HepG2 (cell line): Measurements from ENCODE around the gene CAGE1. TPM values are rescaled to one million over a fixed set of nuclear protein-coding genes. Genes with fewer than 3 reads are reported as not detected.
A peak's percentile ranks its signal among the peaks of the same experiment; 100 is the strongest.

Experiments used
- ARNTL ChIP-seq: sonication (generic); formaldehyde crosslinking; IDR thresholded peaks from 2 replicates; pipeline ENCODE4 v1.4.0; 2020; ENCODE audit warnings: mild to moderate bottlenecking, missing genetic modification reagents
- CHCHD3 ChIP-seq: sonication (generic); formaldehyde crosslinking; IDR thresholded peaks from 2 replicates; pipeline ENCODE4 v1.8.0; 2022; ENCODE audit warnings: mild to moderate bottlenecking, missing genetic modification reagents, moderate library complexity
- HMGA1 ChIP-seq: sonication (generic); formaldehyde crosslinking; conservative IDR thresholded peaks from 2 replicates; pipeline ENCODE4 v1.4.0; 2020; ENCODE audit warnings: missing genetic modification reagents
- MEIS2 ChIP-seq: sonication (generic); formaldehyde crosslinking; IDR thresholded peaks from 2 replicates; pipeline ENCODE4 v1.9.0; 2021; ENCODE audit warnings: mild to moderate bottlenecking, missing genetic modification reagents
- MLLT10 ChIP-seq: sonication (generic); formaldehyde crosslinking; IDR thresholded peaks from 2 replicates; pipeline ENCODE4 v1.4.0; 2020; ENCODE audit warnings: missing genetic modification reagents
- MTF1 ChIP-seq: sonication (generic); formaldehyde crosslinking; IDR thresholded peaks from 2 replicates; pipeline ENCODE4 v1.5.0; 2020; ENCODE audit warnings: missing genetic modification reagents
- MXD3 ChIP-seq: IDR thresholded peaks from 2 replicates; pipeline ENCODE4 v1.6.1; 2016; ENCODE audit warnings: mild to moderate bottlenecking, missing biosample characterization, missing genetic modification reagents
- NBN ChIP-seq: fragments of 450-650 bp; conservative IDR thresholded peaks from 2 replicates; pipeline ENCODE4 v1.6.1; 2017
- ONECUT2 ChIP-seq: sonication (generic); formaldehyde crosslinking; IDR thresholded peaks from 2 replicates; pipeline ENCODE4 v1.4.0; 2020; ENCODE audit warnings: missing genetic modification reagents
- RARA ChIP-seq: IDR thresholded peaks from 2 replicates; pipeline ENCODE4 v1.6.1; 2016; ENCODE audit warnings: missing genetic modification reagents, missing compliant biosample characterization
- RELA ChIP-seq: sonication (generic); formaldehyde crosslinking; IDR thresholded peaks from 2 replicates; pipeline ENCODE4 v1.4.0; 2020; ENCODE audit warnings: missing genetic modification reagents
- TCF12 ChIP-seq, 2 experiments: fragments of 450-650 bp in 1 of 2; sonication (generic) in 1 of 2; formaldehyde crosslinking in 1 of 2; IDR thresholded peaks; 2 replicates each; pipeline versions ENCODE4 v1.6.1 to v1.8.0; 2017 to 2022; ENCODE audit warnings: antibody characterized with exemption in 1 of 2, mild to moderate bottlenecking in 1 of 2, missing genetic modification reagents in 1 of 2, moderate library complexity in 1 of 2
- ZBTB21 ChIP-seq: sonication (generic); formaldehyde crosslinking; IDR thresholded peaks from 2 replicates; pipeline ENCODE4 v1.4.0; 2020; ENCODE audit warnings: missing genetic modification reagents
- ZBTB37 ChIP-seq: sonication (generic); formaldehyde crosslinking; IDR thresholded peaks from 2 replicates; pipeline ENCODE4 v1.4.0; 2020; ENCODE audit warnings: mild to moderate bottlenecking, missing genetic modification reagents
- ZBTB38 ChIP-seq: sonication (generic); formaldehyde crosslinking; IDR thresholded peaks from 2 replicates; pipeline ENCODE4 v1.5.1; 2020; ENCODE audit warnings: mild to moderate bottlenecking, missing genetic modification reagents
- ZGPAT ChIP-seq: IDR thresholded peaks from 2 replicates; pipeline ENCODE4 v1.6.1; 2016; ENCODE audit warnings: mild to moderate bottlenecking
- ZNF101 ChIP-seq: sonication (generic); formaldehyde crosslinking; IDR thresholded peaks from 2 replicates; pipeline ENCODE4 v1.4.0; 2020; ENCODE audit warnings: mild to moderate bottlenecking, low read depth, missing genetic modification reagents, borderline replicate concordance
- ZNF292 ChIP-seq: sonication (generic); formaldehyde crosslinking; IDR thresholded peaks from 2 replicates; pipeline ENCODE4 v1.8.1; 2022; ENCODE audit warnings: mild to moderate bottlenecking, low read depth, missing genetic modification reagents, borderline replicate concordance
- ZNF317 ChIP-seq: sonication (generic); formaldehyde crosslinking; IDR thresholded peaks from 2 replicates; pipeline ENCODE4 v1.5.0; 2020; ENCODE audit warnings: mild to moderate bottlenecking, missing genetic modification reagents
- ZNF44 ChIP-seq: sonication (generic); formaldehyde crosslinking; IDR thresholded peaks from 2 replicates; pipeline ENCODE4 v1.5.1; 2020; ENCODE audit warnings: mild to moderate bottlenecking, missing genetic modification reagents
- ZNF451 ChIP-seq: sonication (generic); formaldehyde crosslinking; IDR thresholded peaks from 2 replicates; pipeline ENCODE4 v1.5.0; 2020; ENCODE audit warnings: mild to moderate bottlenecking, missing genetic modification reagents
- ZNF484 ChIP-seq: sonication (generic); formaldehyde crosslinking; IDR thresholded peaks from 2 replicates; pipeline ENCODE4 v1.5.1; 2020; ENCODE audit warnings: mild to moderate bottlenecking, low read depth, missing genetic modification reagents, borderline replicate concordance
- ZNF577 ChIP-seq: sonication (generic); formaldehyde crosslinking; IDR thresholded peaks from 2 replicates; pipeline ENCODE4 v1.4.0; 2020; ENCODE audit warnings: mild to moderate bottlenecking, low read depth, missing genetic modification reagents, borderline replicate concordance
- ZNF678 ChIP-seq: sonication (generic); formaldehyde crosslinking; IDR thresholded peaks from 2 replicates; pipeline ENCODE4 v1.4.0; 2020; ENCODE audit warnings: mild to moderate bottlenecking, missing genetic modification reagents
- polyA plus RNA-seq, 8 experiments: library from polyadenylated mRNA; depleted of rRNA in 3 of 8; stranded (reverse) in 7 of 8; unstranded in 1 of 8; fragments of >200 nt; fragmentation: Illumina TruSeq in 4 of 8; extraction: Trizol in 4 of 8; gene quantifications; 2 replicates each; pipeline versions ENCODE4 v1.2.1 to v1.2.3, GENCODE V29; 2011 to 2016; ENCODE audit warnings: low read depth in 4 of 8, missing spikeins in 1 of 8, mixed read lengths in 1 of 8; ENCODE audit not compliant: insufficient read depth in 1 of 8
- total RNA-seq, 5 experiments: library from RNA; depleted of rRNA; stranded (reverse); fragments of >200 nt; fragmentation: Illumina TruSeq; extraction: Trizol; gene quantifications; 2 replicates each; pipeline ENCODE4 v1.2.3, GENCODE V29; 2016; ENCODE audit warnings: low read depth in 1 of 5
- TF ChIP-seq, protein P1 (sequence below): sonication (generic); formaldehyde crosslinking; IDR thresholded peaks from 2 replicates; pipeline ENCODE4 v1.9.0; 2021; ENCODE audit warnings: missing genetic modification reagents, mild to moderate bottlenecking, borderline replicate concordance
- TF ChIP-seq, protein P2 (sequence below): sonication (generic); formaldehyde crosslinking; IDR thresholded peaks from 2 replicates; pipeline ENCODE4 v1.4.0; 2020; ENCODE audit warnings: missing genetic modification reagents

The CAGE1 gene
- total and polyA plus RNA-seq, 2 of the 13 experiments (the other 11 are each of a cell fraction or from before 2014, with no cell fraction given) = 0.03 to 0.15 TPM

- no peak for TF ChIP-seq ZBTB37 (CRISPR knock-in tag)
- no peak for TF ChIP-seq CHCHD3 (CRISPR knock-in tag)
- TF ChIP-seq ZNF484 (CRISPR knock-in tag) = no peak
- TF ChIP-seq ARNTL (CRISPR knock-in tag) = no peak
- no peak for TF ChIP-seq ONECUT2 (CRISPR knock-in tag)
- no peak for TF ChIP-seq MEIS2 (CRISPR knock-in tag)
- TF ChIP-seq HMGA1 (CRISPR knock-in tag) = no peak
- TF ChIP-seq NBN = no peak
- TF ChIP-seq, protein P1, sequence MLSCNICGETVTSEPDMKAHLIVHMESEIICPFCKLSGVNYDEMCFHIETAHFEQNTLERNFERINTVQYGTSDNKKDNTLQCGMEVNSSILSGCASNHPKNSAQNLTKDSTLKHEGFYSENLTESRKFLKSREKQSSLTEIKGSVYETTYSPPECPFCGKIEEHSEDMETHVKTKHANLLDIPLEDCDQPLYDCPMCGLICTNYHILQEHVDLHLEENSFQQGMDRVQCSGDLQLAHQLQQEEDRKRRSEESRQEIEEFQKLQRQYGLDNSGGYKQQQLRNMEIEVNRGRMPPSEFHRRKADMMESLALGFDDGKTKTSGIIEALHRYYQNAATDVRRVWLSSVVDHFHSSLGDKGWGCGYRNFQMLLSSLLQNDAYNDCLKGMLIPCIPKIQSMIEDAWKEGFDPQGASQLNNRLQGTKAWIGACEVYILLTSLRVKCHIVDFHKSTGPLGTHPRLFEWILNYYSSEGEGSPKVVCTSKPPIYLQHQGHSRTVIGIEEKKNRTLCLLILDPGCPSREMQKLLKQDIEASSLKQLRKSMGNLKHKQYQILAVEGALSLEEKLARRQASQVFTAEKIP (CRISPR knock-in tag) = no peak
- TF ChIP-seq RARA (CRISPR knock-in tag) = peak; percentile 88
- no peak for TF ChIP-seq MXD3
- no peak for TF ChIP-seq TCF12 (IDR thresholded peaks at IDR 0.05)
- TF ChIP-seq TCF12 (CRISPR knock-in tag; IDR thresholded peaks at IDR 0.05) = no peak
- TF ChIP-seq ZBTB38 (CRISPR knock-in tag) = peak; percentile 69
- no peak for TF ChIP-seq ZNF577 (CRISPR knock-in tag)
- TF ChIP-seq ZBTB21 (CRISPR knock-in tag) = no peak
- no peak for TF ChIP-seq ZNF678 (CRISPR knock-in tag)
- no peak for TF ChIP-seq ZNF451 (CRISPR knock-in tag)
- TF ChIP-seq RELA (CRISPR knock-in tag) = no peak
- 0 out of 2 replicates have a peak, but pooled peaks have one; percentile 24 for TF ChIP-seq ZNF317 (CRISPR knock-in tag)
- TF ChIP-seq MLLT10 (CRISPR knock-in tag) = no peak
- TF ChIP-seq MTF1 (CRISPR knock-in tag) = no peak
- TF ChIP-seq ZNF101 = no peak
- TF ChIP-seq, protein P2, sequence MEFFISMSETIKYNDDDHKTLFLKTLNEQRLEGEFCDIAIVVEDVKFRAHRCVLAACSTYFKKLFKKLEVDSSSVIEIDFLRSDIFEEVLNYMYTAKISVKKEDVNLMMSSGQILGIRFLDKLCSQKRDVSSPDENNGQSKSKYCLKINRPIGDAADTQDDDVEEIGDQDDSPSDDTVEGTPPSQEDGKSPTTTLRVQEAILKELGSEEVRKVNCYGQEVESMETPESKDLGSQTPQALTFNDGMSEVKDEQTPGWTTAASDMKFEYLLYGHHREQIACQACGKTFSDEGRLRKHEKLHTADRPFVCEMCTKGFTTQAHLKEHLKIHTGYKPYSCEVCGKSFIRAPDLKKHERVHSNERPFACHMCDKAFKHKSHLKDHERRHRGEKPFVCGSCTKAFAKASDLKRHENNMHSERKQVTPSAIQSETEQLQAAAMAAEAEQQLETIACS (CRISPR knock-in tag) = no peak
- TF ChIP-seq ZNF292 (CRISPR knock-in tag) = 0 out of 2 replicates have a peak, but pooled peaks have one; percentile 47
- no peak for TF ChIP-seq ZNF44 (CRISPR knock-in tag)
- TF ChIP-seq ZGPAT (CRISPR knock-in tag) = peak; percentile 56; the same call in 1 of the 2 replicates
These were observed 37.1 kb upstream of the CAGE1 start (continued) for GRCh38 chr6:7426447-7427169.
